Measurements from ENCODE around the gene LAMA3.
A peak's percentile ranks its signal among the peaks of the same experiment; 100 is the strongest.

Gene LAMA3

GRCh38 chr18:23967321-23968089 lies 278.3 kb downstream of the LAMA3 start:
- H3K36me3 ChIP-seq (ENCODE audit: insufficient read depth, low read length): no peaks in the 10 kb centered on the region
- no peaks in the 10 kb centered on the region for H4K20me1 ChIP-seq (ENCODE audit: insufficient read depth, low read length)
- no peaks in the 10 kb centered on the region for H3K27me3 ChIP-seq (ENCODE audit: insufficient read depth, low read length, poor library complexity)
- H3K4me3 ChIP-seq (ENCODE audit: low read depth in 1 of 2, low read length in 2 of 2): peak overlapping the region in 1 of 2 experiments; percentile 27; a peak in 2 of 4 replicates
- no peaks in the 10 kb centered on the region for H3K9me3 ChIP-seq (ENCODE audit: insufficient read depth, low read length, severe bottlenecking)
- H3K4me1 ChIP-seq (ENCODE audit: insufficient read depth, low read length): peaks cover 68% of the 10 kb centered on the region
- H2AFZ ChIP-seq (ENCODE audit: low read depth, low read length): peak overlapping the region; percentile 40
- peak; percentile 80 for DNase-seq
- TF ChIP-seq EZH2 (IDR thresholded peaks at IDR 0.05; ENCODE audit: borderline replicate concordance, low read depth, low read length, severe bottlenecking) (no peak), CTCF (IDR thresholded peaks at IDR 0.05; ENCODE audit: borderline replicate concordance, extremely low read depth, low read length, poor library complexity, severe bottlenecking) (no peak)
- peak overlapping the region; percentile 54 for H3K4me2 ChIP-seq (ENCODE audit: insufficient read depth, low read length)
- no peaks in the 10 kb centered on the region for H3K79me2 ChIP-seq (ENCODE audit: insufficient read depth, low read length)
- H3K9ac ChIP-seq (ENCODE audit: low read depth, low read length): peak overlapping the region; percentile 47
- H3K27ac ChIP-seq (ENCODE audit: low read length): peak overlapping the region; percentile 94
- peak; percentile 69 for ATAC-seq (ENCODE audit: insufficient read depth, low read depth)

- no peaks in the 10 kb centered on the region for H3K9me3 ChIP-seq (ENCODE audit: insufficient read depth, low read length, severe bottlenecking)
- no peaks in the 10 kb centered on the region for H3K36me3 ChIP-seq (ENCODE audit: insufficient read depth, low read length)
- H3K4me2 ChIP-seq (ENCODE audit: insufficient read depth, low read length): no peak overlapping the region
- peak overlapping the region; percentile 11; the same call in 1 of the 2 replicates for H2AFZ ChIP-seq (ENCODE audit: low read depth, low read length)
- 0 out of 2 replicates have a peak overlapping the region, but pooled peaks have one; percentile 47 for H3K9ac ChIP-seq (ENCODE audit: low read depth, low read length)
- ATAC-seq (ENCODE audit: insufficient read depth, low read depth) (no peak), DNase-seq (peak; percentile 18)
- H3K4me3 ChIP-seq (ENCODE audit: low read depth in 1 of 2, low read length in 2 of 2): no peak overlapping the region
- H3K4me1 ChIP-seq (ENCODE audit: insufficient read depth, low read length): peaks cover 68% of the 10 kb centered on the region
- H3K79me2 ChIP-seq (ENCODE audit: insufficient read depth, low read length): no peaks in the 10 kb centered on the region
- peak overlapping the region; percentile 94 for H3K27ac ChIP-seq (ENCODE audit: low read length)
- no peaks in the 10 kb centered on the region for H3K27me3 ChIP-seq (ENCODE audit: insufficient read depth, low read length, poor library complexity)
- H4K20me1 ChIP-seq (ENCODE audit: insufficient read depth, low read length): no peaks in the 10 kb centered on the region
- no peak for TF ChIP-seq EZH2 (IDR thresholded peaks at IDR 0.05; ENCODE audit: borderline replicate concordance, low read depth, low read length, severe bottlenecking)
- TF ChIP-seq CTCF (IDR thresholded peaks at IDR 0.05; ENCODE audit: borderline replicate concordance, extremely low read depth, low read length, poor library complexity, severe bottlenecking): no peak
Measured at GRCh38 chr18:23968638-23969604, 279.7 kb downstream of the LAMA3 start.

- ATAC-seq (ENCODE audit: insufficient read depth, low read depth): no peak
- Histone ChIP-seq H3K4me3 (ENCODE audit: low read depth in 1 of 2, low read length in 2 of 2) (no peak overlapping the region), H2AFZ (ENCODE audit: low read depth, low read length) (no peak overlapping the region), H3K79me2 (ENCODE audit: insufficient read depth, low read length) (no peaks in the 10 kb centered on the region), H3K4me1 (ENCODE audit: insufficient read depth, low read length) (peaks cover 65% of the 10 kb centered on the region), H3K27me3 (ENCODE audit: insufficient read depth, low read length, poor library complexity) (no peaks in the 10 kb centered on the region), H3K36me3 (ENCODE audit: insufficient read depth, low read length) (no peaks in the 10 kb centered on the region), H3K9ac (ENCODE audit: low read depth, low read length) (peak overlapping the region; percentile 45), H3K9me3 (ENCODE audit: insufficient read depth, low read length, severe bottlenecking) (no peaks in the 10 kb centered on the region), H3K27ac (ENCODE audit: low read length) (peak overlapping the region; percentile 94), H3K4me2 (ENCODE audit: insufficient read depth, low read length) (no peak overlapping the region; the same call in 1 of the 2 replicates), H4K20me1 (ENCODE audit: insufficient read depth, low read length) (no peaks in the 10 kb centered on the region)
- TF ChIP-seq EZH2 (IDR thresholded peaks at IDR 0.05; ENCODE audit: borderline replicate concordance, low read depth, low read length, severe bottlenecking) (no peak), CTCF (IDR thresholded peaks at IDR 0.05; ENCODE audit: borderline replicate concordance, extremely low read depth, low read length, poor library complexity, severe bottlenecking) (no peak)
- DNase-seq: no peak
Measured at GRCh38 chr18:23969664-23970063, 280.4 kb downstream of the LAMA3 start.

All from DND-41 (cell line).